ENCODE data around the gene RAET1E. TPM values are rescaled to one million over a fixed set of nuclear protein-coding genes. Genes with fewer than 3 reads are reported as not detected.

RAET1E gene
- total and polyA plus RNA-seq, 9 of the 15 experiments (the other 6 are each of a cell fraction or from before 2014, with no cell fraction given) = not detected

DNA sequence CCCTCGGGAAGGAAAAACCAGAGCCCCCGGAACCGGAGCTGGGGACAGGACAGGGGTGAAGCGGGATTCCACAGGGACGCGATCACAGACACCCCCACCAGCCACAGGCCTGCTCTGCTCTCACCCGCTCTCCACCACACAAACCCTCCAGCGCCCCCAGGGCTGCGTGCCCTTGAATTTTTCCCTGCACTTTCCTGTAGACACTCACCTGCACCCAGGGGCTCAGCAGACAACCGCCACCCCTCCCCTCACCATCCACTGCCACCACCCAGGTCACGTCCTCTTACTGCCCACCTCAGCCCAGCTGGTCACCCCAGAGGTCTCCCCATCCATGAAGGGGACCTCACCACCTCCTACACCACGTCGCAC is 44.5 kb upstream of the RAET1E start:
- no peaks in the 10 kb centered on the region for H3K9me3 ChIP-seq (replicated peaks; ENCODE audit: control insufficient read depth, insufficient read depth, low read depth, low read length)
- peaks cover 12 to 52% of the 10 kb centered on the region in 2 experiments; a peak in 4 of 5 replicates for H3K27me3 ChIP-seq (ENCODE audit: control insufficient read depth in 2 of 2, insufficient read depth in 2 of 2, low read length in 2 of 2)
- H2AFZ ChIP-seq (ENCODE audit: low read depth, low read length) = peak overlapping the region; percentile 92; the same call in 1 of the 2 replicates
- no peak for FAIRE-seq
- H3K27ac ChIP-seq (ENCODE audit: extremely low read depth, low read depth, low read length) = no peak overlapping the region
- H3K9me1 ChIP-seq (ENCODE audit: control insufficient read depth, insufficient read depth, low read length) = no peaks in the 10 kb centered on the region
- H3K4me1 ChIP-seq (replicated peaks in 1 of 2; ENCODE audit: control insufficient read depth in 2 of 2, insufficient read depth in 2 of 2, low read length in 2 of 2) = peaks cover 0 to 26% of the 10 kb centered on the region in 2 experiments; a peak in 2 of 5 replicates
- peak overlapping the region; percentile 43 for H3K4me3 ChIP-seq
- WGBS (ENCODE audit: insufficient coverage, low coverage, missing lambda C conversion rate) = 17% methylated on average over 12 of the region's 13 CpGs
- H3K9ac ChIP-seq (ENCODE audit: insufficient read depth in 1 of 2, low read depth in 2 of 2, low read length in 2 of 2) = peak overlapping the region in 1 of 2 experiments; percentile 79; a peak in 2 of 4 replicates
- no TSS peak for BruUV-seq (replicated peaks)
- DNase-seq (ENCODE audit: extremely low read depth in 1 of 4, low spot score in 3 of 4) = no peak
- ATAC-seq = peak; percentile 3
- ChIA-PET CTCF (ENCODE audit: low intra/inter-chr PET ratio) (interaction anchor here (0.6 kb wide), 1 partner anchor 63 kb away, joined by 3 read pairs; no protein-coding TSS in a partner anchor), POLR2A (interaction anchor here (0.6 kb wide), 1 partner anchor 70 kb away, joined by 3 read pairs; no protein-coding TSS in a partner anchor)
- H3K36me3 ChIP-seq (ENCODE audit: control insufficient read depth, insufficient read depth, low read length) = no peaks in the 10 kb centered on the region
- H3K4me2 ChIP-seq (ENCODE audit: insufficient read depth, low read length) = peak overlapping the region; percentile 82; the same call in 1 of the 2 replicates
- no peaks in the 10 kb centered on the region for H3K79me2 ChIP-seq (ENCODE audit: control insufficient read depth, insufficient read depth, low read length)
- intact Hi-C loops (cut with micrococcal nuclease) (no loop called here), in situ Hi-C loops (cut with MboI) (loop anchor here (10.0 kb wide), 1 partner anchor 462 kb away; no protein-coding TSS in a partner anchor)
- no peaks in the 10 kb centered on the region for H4K20me1 ChIP-seq (replicated peaks; ENCODE audit: control insufficient read depth, insufficient read depth, low read length)
- TF ChIP-seq ZEB2 (IDR thresholded peaks at IDR 0.05) = no peak
- peak; percentile 19 for TF ChIP-seq PRDM10 (IDR thresholded peaks at IDR 0.05; ENCODE audit: partially characterized antibody)

Data from K562 (cell line).